SK-N-SH treated with all-trans-retinoic acid at 6 μM for 48 hours (cell line): ENCODE results near the gene HECTD1.

ENCODE experiments used
- ATAC-seq: fragments of 200-7000 bp; cut with Tn5 transposase; 3 replicates; pipeline ENCODE4 v1.9.1; 2020; ENCODE audit warnings: mild to moderate bottlenecking, moderate library complexity
- ARNTL ChIP-seq: fragments of 450-650 bp; formaldehyde crosslinking; IDR thresholded peaks from 2 replicates; pipeline ENCODE4 v1.5.0; 2020; ENCODE audit warnings: low read depth, mild to moderate bottlenecking, moderate library complexity, borderline replicate concordance
- BACH2 ChIP-seq: fragments of 250-450 bp; sonication (Bioruptor Pico); IDR thresholded peaks from 2 replicates; pipeline ENCODE4 v1.9.0; 2021; ENCODE audit warnings: mild to moderate bottlenecking, borderline replicate concordance
- CREB5 ChIP-seq: fragments of 250-450 bp; sonication (Bioruptor Pico); IDR thresholded peaks from 2 replicates; pipeline ENCODE4 v1.5.1; 2020; ENCODE audit warnings: low read depth, mild to moderate bottlenecking, moderate library complexity
- CSDC2 ChIP-seq: fragments of 250-450 bp; sonication (Bioruptor Pico); IDR thresholded peaks from 2 replicates; pipeline ENCODE4 v1.5.0; 2020; ENCODE audit warnings: mild to moderate bottlenecking, moderate library complexity
- CSRNP3 ChIP-seq: fragments of 250-450 bp; sonication (Bioruptor Pico); IDR thresholded peaks from 2 replicates; pipeline ENCODE4 v1.5.1; 2021; ENCODE audit warnings: mild to moderate bottlenecking, moderate library complexity
- ESRRG ChIP-seq: fragments of 250-450 bp; sonication (Bioruptor Pico); IDR thresholded peaks from 2 replicates; pipeline ENCODE4 v1.6.1; 2021; ENCODE audit warnings: mild to moderate bottlenecking
- GLIS3 ChIP-seq: fragments of 250-450 bp; sonication (Bioruptor Pico); IDR thresholded peaks from 2 replicates; pipeline ENCODE4 v1.5.0; 2020; ENCODE audit warnings: mild to moderate bottlenecking, moderate library complexity
- ISL1 ChIP-seq: fragments of 250-450 bp; sonication (Bioruptor Pico); IDR thresholded peaks from 2 replicates; pipeline ENCODE4 v2.1.2; 2022; ENCODE audit warnings: mild to moderate bottlenecking, moderate library complexity
- OSR1 ChIP-seq: fragments of 250-450 bp; sonication (Bioruptor Pico); IDR thresholded peaks from 2 replicates; pipeline ENCODE4 v1.8.0; 2022; ENCODE audit warnings: moderate library complexity, mild to moderate bottlenecking, inconsistent platforms
- PATZ1 ChIP-seq: fragments of 250-450 bp; sonication (Bioruptor Pico); IDR thresholded peaks from 2 replicates; pipeline ENCODE4 v1.8.0; 2020; ENCODE audit warnings: mild to moderate bottlenecking, moderate library complexity, borderline replicate concordance
- PPARA ChIP-seq: fragments of 250-450 bp; sonication (Bioruptor Pico); IDR thresholded peaks from 2 replicates; pipeline ENCODE4 v1.5.0; 2020; ENCODE audit warnings: mild to moderate bottlenecking, borderline replicate concordance
- RARB ChIP-seq: fragments of 250-450 bp; sonication (Bioruptor Pico); IDR thresholded peaks from 2 replicates; pipeline ENCODE4 v1.8.0; 2021; ENCODE audit warnings: mild to moderate bottlenecking, moderate library complexity
- SNAI2 ChIP-seq: fragments of 250-450 bp; sonication (Bioruptor Pico); IDR thresholded peaks from 2 replicates; pipeline ENCODE4 v1.5.0; 2020; ENCODE audit warnings: mild to moderate bottlenecking, moderate library complexity
- TCF4 ChIP-seq: fragments of 250-450 bp; sonication (Bioruptor Pico); IDR thresholded peaks from 2 replicates; pipeline ENCODE4 v1.8.0; 2021; ENCODE audit warnings: mild to moderate bottlenecking, moderate library complexity, borderline replicate concordance
- TOX ChIP-seq: fragments of 250-450 bp; sonication (Bioruptor Pico); IDR thresholded peaks from 2 replicates; pipeline ENCODE4 v1.8.0; 2021; ENCODE audit warnings: mild to moderate bottlenecking, moderate library complexity, borderline replicate concordance
- ZC3H10 ChIP-seq: fragments of 250-450 bp; sonication (Bioruptor Pico); IDR thresholded peaks from 2 replicates; pipeline ENCODE4 v1.5.1; 2021; ENCODE audit warnings: mild to moderate bottlenecking, moderate library complexity
- ZFP3 ChIP-seq: fragments of 250-450 bp; sonication (Bioruptor Pico); IDR thresholded peaks from 2 replicates; pipeline ENCODE4 v1.5.0; 2020; ENCODE audit warnings: mild to moderate bottlenecking, moderate library complexity
- ZFP30 ChIP-seq: fragments of 450-650 bp; formaldehyde crosslinking; IDR thresholded peaks from 2 replicates; pipeline ENCODE4 v1.5.0; 2022; ENCODE audit warnings: mild to moderate bottlenecking, moderate library complexity
- ZNF565 ChIP-seq: fragments of 450-650 bp; formaldehyde crosslinking; conservative IDR thresholded peaks from 2 replicates; pipeline ENCODE4 v1.5.0; 2020; ENCODE audit warnings: low read depth, mild to moderate bottlenecking, moderate library complexity
- ZNF8 ChIP-seq: fragments of 450-650 bp; formaldehyde crosslinking; IDR thresholded peaks from 2 replicates; pipeline ENCODE4 v1.5.0; 2020; ENCODE audit warnings: mild to moderate bottlenecking, moderate library complexity
- TF ChIP-seq, protein P1 (sequence below): fragments of 250-450 bp; sonication (Bioruptor Pico); IDR thresholded peaks from 2 replicates; pipeline ENCODE4 v1.5.0; 2020; ENCODE audit warnings: mild to moderate bottlenecking, moderate library complexity

Gene HECTD1

DNA sequence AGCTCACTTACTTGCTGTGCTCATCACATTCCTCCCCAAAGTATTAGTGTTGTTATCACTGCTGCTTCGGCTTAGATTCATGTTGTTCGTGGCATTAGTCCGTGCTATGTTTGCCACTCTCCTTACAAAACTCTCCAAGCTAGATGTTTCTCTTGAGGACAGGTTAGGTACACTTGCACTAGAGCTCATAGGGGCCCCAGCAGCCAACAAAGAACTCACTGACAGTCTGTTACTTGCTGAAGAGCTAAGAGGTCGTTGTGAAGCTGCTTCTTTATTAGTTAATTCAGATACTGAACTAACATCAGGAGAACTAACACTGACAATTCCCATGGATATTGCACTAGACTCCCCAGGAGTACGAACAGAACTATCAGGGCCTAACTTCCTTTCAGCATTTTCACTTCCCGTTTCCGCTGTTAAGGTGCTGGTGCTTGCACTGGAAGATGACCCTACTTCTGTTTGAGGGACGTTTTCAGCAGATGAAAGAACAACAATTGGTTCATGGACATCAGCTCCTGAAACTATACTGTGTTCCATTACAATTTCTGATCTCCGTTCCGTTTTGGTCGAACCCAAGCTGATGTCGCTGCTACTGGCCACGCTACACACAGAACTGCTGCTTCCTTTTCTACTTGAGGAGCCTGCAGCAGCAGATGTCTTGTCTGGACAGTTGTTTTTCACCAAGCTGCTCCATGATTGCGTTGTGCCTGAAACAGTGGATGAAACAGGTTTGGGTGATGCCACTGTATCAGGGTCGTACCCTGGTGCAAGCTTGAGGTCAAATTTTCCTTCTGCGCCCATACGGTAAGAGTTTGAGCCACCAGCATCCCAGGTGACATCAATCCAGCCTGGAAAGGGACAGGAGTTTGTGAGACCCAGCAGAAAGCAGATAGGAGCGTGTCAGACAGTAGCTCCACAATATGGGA lies 78.7 kb downstream of the HECTD1 start:
- no peak for ATAC-seq
- no peak for TF ChIP-seq ZNF8 (CRISPR knock-in tag)
- no peak for TF ChIP-seq PATZ1 (CRISPR knock-in tag)
- no peak for TF ChIP-seq SNAI2 (CRISPR knock-in tag)
- no peak for TF ChIP-seq CSDC2 (CRISPR knock-in tag)
- no peak for TF ChIP-seq ZC3H10 (CRISPR knock-in tag)
- no peak for TF ChIP-seq ISL1 (CRISPR knock-in tag)
- no peak for TF ChIP-seq ZFP30 (CRISPR knock-in tag)
- TF ChIP-seq TOX (CRISPR knock-in tag): no peak
- TF ChIP-seq TCF4 (CRISPR knock-in tag): no peak
- no peak for TF ChIP-seq ZFP3 (CRISPR knock-in tag)
- no peak for TF ChIP-seq CREB5 (CRISPR knock-in tag)
- TF ChIP-seq ESRRG (CRISPR knock-in tag): no peak
- no peak for TF ChIP-seq PPARA (CRISPR knock-in tag)

DNA sequence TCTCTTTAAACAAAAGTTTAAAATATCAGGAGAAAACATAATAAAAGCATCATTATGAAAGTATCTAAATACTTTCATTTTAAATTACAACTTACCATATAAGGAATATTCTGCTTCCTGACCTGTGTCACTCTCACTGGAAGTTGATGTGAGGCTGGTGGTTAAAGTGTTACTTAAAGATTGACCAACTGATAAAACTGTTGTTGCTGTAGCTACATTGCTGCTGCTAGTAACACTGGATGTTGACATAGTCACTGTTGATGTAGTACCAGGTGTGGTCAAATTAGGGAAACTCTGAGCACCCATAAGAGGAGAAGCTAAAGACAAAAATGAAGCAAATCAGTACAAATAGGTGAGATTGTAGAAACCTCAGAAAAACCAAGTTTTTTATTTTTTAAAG lies 79.9 kb downstream of the HECTD1 start:
- ATAC-seq: no peak
- TF ChIP-seq ZC3H10 (CRISPR knock-in tag) (no peak), BACH2 (CRISPR knock-in tag) (no peak), TOX (CRISPR knock-in tag) (no peak), RARB (CRISPR knock-in tag) (no peak), ISL1 (CRISPR knock-in tag) (no peak), GLIS3 (CRISPR knock-in tag) (no peak), ESRRG (CRISPR knock-in tag) (no peak), ZFP3 (CRISPR knock-in tag) (no peak), SNAI2 (CRISPR knock-in tag) (no peak), PATZ1 (CRISPR knock-in tag) (no peak), CREB5 (CRISPR knock-in tag) (no peak), PPARA (CRISPR knock-in tag) (no peak)
- TF ChIP-seq, protein P1, sequence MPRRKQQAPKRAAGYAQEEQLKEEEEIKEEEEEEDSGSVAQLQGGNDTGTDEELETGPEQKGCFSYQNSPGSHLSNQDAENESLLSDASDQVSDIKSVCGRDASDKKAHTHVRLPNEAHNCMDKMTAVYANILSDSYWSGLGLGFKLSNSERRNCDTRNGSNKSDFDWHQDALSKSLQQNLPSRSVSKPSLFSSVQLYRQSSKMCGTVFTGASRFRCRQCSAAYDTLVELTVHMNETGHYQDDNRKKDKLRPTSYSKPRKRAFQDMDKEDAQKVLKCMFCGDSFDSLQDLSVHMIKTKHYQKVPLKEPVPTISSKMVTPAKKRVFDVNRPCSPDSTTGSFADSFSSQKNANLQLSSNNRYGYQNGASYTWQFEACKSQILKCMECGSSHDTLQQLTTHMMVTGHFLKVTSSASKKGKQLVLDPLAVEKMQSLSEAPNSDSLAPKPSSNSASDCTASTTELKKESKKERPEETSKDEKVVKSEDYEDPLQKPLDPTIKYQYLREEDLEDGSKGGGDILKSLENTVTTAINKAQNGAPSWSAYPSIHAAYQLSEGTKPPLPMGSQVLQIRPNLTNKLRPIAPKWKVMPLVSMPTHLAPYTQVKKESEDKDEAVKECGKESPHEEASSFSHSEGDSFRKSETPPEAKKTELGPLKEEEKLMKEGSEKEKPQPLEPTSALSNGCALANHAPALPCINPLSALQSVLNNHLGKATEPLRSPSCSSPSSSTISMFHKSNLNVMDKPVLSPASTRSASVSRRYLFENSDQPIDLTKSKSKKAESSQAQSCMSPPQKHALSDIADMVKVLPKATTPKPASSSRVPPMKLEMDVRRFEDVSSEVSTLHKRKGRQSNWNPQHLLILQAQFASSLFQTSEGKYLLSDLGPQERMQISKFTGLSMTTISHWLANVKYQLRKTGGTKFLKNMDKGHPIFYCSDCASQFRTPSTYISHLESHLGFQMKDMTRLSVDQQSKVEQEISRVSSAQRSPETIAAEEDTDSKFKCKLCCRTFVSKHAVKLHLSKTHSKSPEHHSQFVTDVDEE (CRISPR knock-in tag): no peak

DNA sequence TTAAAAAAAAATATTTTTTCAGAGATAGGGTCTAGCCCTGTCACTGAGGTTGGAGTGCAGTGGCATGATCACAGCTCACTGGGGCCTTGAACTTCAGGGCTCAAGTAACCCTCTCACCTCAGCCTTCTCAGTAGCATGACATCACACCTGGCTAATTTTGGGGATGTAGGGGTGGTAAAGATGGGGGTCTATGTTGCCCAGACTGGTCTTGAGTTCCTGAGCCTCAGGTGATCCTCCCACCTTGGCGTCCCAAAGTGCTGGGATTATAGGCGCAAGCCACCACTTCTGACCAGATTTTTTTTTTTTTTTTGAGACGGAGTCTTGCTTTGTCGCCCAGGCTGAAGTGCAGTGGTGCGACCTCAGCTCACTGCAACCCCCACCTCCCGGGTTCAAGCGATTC lies 80.9 kb downstream of the HECTD1 start:
- no peak for ATAC-seq
- TF ChIP-seq ISL1 (CRISPR knock-in tag) (no peak), ZFP30 (CRISPR knock-in tag) (no peak), CSRNP3 (CRISPR knock-in tag) (no peak), RARB (CRISPR knock-in tag) (no peak), ARNTL (no peak), GLIS3 (CRISPR knock-in tag) (no peak), OSR1 (CRISPR knock-in tag) (no peak), ZNF565 (CRISPR knock-in tag) (no peak), BACH2 (CRISPR knock-in tag) (no peak), PPARA (CRISPR knock-in tag) (no peak), TCF4 (CRISPR knock-in tag) (no peak), TOX (CRISPR knock-in tag) (no peak)
- TF ChIP-seq, protein P1 (CRISPR knock-in tag): no peak
- TF ChIP-seq, all 23 proteins: peak for 0
